Skeletal muscle cell (primary cell): ENCODE data around the gene SPARC.
"Not testable (repeated sequence)": the region's sequence is repeated elsewhere in the genome, so short reads cannot be mapped to it uniquely, and the experiment has no call there.

Experiments used
- DNase-seq: peaks from one replicate; pipeline ENCODE4 v3.0.0-alpha.2; 2010; ENCODE audit warnings: low read depth
- H3K4me3 ChIP-seq: 2 replicates; pipeline ENCODE4 v1.5.1; 2011; ENCODE audit warnings: low read depth, mild to moderate bottlenecking, control low read depth, low read length, moderate library complexity

The SPARC gene, protein sequence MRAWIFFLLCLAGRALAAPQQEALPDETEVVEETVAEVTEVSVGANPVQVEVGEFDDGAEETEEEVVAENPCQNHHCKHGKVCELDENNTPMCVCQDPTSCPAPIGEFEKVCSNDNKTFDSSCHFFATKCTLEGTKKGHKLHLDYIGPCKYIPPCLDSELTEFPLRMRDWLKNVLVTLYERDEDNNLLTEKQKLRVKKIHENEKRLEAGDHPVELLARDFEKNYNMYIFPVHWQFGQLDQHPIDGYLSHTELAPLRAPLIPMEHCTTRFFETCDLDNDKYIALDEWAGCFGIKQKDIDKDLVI

DNA sequence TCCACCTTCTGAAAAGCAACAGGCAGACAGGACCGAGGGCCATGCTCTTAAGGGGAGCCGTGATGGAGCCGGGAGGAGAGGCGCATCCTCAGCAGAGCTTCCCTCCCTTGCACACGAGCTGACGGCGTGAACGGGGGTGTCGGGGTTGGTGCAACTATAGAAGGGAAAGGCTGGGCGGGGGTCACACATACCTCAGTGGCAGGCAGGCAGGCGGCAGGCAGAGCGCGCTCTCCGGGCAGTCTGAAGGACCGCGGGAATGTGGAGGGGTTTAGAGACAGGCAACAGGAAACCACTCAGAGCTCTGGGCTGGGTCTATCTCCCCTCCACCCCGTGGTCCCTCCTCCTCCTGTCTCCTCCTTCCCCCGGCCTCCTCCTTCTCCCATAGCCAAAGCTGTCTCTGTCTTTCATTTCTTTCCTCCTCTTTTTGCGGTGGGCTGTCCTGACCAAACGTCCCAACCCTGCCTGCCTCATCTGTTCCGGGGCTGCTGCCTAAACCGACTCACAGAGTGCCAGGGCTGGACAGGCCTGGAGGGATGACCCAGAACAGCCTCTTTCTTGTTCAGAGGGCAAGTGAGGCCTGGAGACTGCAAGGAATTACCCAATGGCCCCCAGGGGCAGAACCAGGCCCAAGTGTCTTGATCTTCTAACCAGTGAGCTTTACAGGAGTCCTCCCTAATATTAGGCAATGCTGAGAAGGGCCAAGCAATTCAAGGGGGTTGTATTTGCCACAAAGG is at the start of gene SPARC:
Gene SPARC, minus strand, starts transcription at position 242 of the 734 bp plus-strand sequence. CDS start 10,727 bp downstream, outside the sequence.
- peak; percentile 95 for DNase-seq
- peak within 1 kb of the TSS; percentile 73 for H3K4me3 ChIP-seq

DNA sequence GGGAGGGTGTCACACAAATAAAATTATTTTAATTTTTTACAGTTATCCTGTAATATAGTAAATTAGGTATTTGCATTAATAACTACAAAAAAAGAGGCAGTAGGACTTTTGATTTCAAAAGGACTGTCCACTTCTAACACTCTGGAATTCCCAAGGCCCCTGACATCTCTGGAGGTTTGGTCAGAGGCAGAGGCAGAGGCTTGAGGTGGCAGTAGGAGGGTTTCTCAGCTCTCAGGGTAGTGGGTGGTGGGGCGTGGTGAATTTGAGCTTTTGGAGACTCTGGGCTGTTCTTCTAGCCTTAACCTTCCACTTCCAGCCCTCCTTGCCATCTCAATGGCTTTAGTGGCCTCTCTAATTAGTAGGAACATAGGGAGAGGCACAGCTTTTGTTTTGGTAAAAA is 48.9 kb upstream of the SPARC start:
- DNase-seq, result no peak
- H3K4me3 ChIP-seq, result no peak overlapping the region

GRCh38 chr5:151734064-151734408 is 47.3 kb upstream of the SPARC start:
- no peak for DNase-seq
- H3K4me3 ChIP-seq, result no peak overlapping the region

- DNase-seq, result peak; percentile 60
- H3K4me3 ChIP-seq, result no peak overlapping the region
Observed at GRCh38 chr5:151733358-151734063, 46.8 kb upstream of the SPARC start.

DNA sequence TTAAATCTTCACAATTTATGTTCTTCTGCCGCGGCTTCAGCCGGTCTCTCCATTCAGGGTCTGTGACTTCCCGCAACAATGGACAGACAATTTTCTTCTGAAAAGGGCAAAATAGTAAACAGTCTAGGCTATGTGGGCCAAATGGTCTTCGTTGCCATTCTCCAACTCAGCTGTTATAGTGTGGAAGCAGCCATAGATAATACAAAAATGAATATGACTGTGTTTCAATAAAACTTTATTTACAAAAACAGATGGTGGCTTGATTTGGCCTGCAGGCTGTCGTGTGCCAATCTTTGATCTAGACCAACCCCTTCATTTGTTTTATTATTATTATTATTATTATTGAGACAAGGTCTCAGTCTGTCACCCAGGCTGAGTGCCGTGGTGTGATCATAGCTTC is 43.7 kb upstream of the SPARC start:
- H3K4me3 ChIP-seq, result no peak overlapping the region
- no peak for DNase-seq

DNA sequence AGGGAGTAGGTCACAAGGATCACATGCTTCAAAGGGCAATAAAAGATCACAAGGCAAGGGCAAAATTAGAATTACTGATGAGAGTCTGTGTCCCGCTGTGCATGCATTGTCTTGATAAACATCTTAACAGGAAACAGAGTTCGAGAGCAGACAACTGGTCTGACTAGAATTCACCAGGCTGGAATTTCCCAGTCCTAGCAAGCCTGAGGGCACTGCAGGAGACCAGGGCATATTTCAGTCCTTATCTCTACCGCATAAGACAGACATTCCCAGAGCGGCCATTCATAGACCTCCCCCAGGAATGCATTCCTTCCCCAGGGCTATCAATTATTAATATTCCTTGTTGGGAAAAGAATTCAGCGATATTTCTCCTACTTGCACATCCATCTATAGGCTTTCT is 42.9 kb upstream of the SPARC start:
- not testable (repeated sequence) for DNase-seq, H3K4me3 ChIP-seq

GRCh38 chr5:151724360-151724759 is 37.6 kb upstream of the SPARC start:
- no peak for DNase-seq
- H3K4me3 ChIP-seq, result no peak overlapping the region

- no peak overlapping the region for H3K4me3 ChIP-seq
- DNase-seq, result no peak
Observed at GRCh38 chr5:151722546-151722945, 35.8 kb upstream of the SPARC start.

DNA sequence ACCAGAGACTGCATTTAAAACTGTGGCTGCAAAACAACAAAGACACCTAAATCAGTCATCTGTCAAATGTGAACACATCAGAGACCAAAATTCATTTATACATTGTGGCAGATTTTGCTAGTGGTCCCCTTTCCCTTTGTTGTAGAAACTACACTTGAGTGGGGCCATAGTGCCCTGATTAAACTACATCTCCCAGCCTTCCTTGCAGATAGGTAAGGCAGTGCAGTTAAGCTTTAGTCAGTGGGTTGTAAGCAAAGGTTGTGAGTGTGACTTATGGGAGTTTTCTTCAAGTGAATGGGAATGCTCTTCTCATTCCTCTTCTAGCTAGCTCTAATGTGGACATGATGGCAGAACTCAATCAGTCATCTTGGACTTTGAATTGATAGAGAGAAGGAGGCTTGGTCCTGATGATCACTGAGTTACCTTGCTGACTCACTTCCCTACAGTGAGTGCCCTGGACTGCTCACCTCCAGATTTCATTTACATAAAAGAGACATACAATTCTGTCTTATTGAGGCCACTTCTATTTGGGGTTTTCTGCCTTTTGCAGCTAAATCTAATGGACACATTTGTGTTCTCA is 35.2 kb upstream of the SPARC start:
- H3K4me3 ChIP-seq, result no peak overlapping the region
- DNase-seq, result no peak

- H3K4me3 ChIP-seq, result no peak overlapping the region
- DNase-seq, result no peak
Observed at GRCh38 chr5:151721087-151721646, 34.5 kb upstream of the SPARC start.

DNA sequence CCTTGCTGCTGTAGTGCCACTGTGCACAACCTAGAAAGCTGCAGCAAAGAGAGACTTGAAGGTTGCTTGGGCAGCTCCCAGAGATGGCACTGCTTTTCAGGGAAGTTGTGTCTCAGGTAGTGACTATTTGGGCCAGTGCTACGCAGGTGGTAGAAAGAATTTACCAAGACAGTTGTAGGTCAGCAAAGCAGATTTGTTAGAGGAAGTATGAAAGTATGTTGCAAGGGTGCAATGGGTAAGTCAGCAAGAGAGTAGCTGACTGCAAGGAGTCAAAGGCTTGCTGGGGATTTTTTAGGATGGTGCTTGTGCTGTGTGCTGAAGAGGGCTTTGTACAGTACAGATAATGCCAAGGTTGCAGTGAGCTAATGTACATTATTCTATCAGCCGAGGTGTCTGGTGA is 33.5 kb upstream of the SPARC start:
- DNase-seq, result no peak
- H3K4me3 ChIP-seq, result no peak overlapping the region

DNA sequence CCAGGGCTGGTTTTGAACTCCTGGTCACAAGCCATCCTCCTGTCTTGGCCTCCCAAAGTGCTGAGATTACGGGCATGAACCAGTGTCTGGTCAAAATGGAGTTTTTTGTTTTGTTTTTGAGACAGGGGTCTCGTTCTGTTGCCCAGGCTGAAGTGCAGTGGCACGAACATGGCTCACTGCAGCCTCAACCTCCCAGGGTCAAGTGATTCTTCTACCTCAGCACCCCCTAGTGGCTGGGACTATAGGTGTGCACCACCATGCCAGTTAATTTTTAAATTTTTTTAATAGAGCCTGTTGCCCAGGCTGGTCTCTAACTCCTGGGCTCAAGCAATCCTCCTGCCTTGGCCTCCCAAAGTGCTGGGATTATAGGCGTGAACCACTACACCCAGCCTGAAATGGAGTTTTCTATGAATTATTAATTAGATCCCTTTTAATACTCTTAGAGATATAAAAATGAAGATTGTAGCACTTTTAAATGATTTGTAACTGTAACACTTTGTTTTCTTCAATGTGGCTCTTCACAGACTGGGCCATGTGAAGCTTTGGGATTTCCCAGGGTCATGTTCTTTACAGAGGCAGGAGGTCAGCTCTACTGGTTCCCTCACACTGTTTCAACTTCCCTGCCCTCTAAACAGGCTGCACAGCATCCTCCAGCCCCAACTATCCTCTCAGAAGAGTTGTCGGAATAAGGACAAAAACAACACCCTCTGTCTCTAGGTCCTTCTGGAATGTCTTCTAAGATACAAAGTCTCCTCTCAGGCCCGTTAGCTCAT is 32.7 kb upstream of the SPARC start:
- no peak for DNase-seq

GRCh38 chr5:151718646-151719045 is 31.9 kb upstream of the SPARC start:
- no peak for DNase-seq
- no peak overlapping the region for H3K4me3 ChIP-seq

More for the DNA sequence above, 32.7 kb upstream of the SPARC start:
- no peak overlapping the region for H3K4me3 ChIP-seq

DNA sequence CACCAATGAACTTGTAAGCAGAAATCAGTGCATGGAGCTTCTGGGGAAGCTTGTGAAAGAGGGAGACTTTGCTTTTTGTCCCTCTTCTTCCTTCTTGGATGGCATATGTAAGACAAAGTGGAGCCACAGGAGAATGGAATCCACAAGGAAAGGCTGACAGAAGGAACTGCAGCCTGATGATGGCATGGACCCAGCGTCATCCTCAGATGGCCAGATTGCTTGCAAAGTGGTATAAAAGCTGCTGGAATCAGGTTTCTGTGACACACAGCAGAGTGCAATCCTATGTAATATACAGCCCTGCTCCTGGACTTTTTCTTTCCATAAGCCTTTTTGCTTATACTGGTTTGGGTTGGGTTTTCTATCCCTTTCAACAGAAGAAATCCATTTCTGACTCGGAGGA is 31.4 kb upstream of the SPARC start:
- DNase-seq, result no peak
- H3K4me3 ChIP-seq, result no peak overlapping the region

GRCh38 chr5:151717416-151717815 is 30.7 kb upstream of the SPARC start:
- H3K4me3 ChIP-seq, result no peak overlapping the region
- DNase-seq, result no peak

- no peak for DNase-seq
- H3K4me3 ChIP-seq, result no peak overlapping the region
Observed at GRCh38 chr5:151709109-151709735, 22.5 kb upstream of the SPARC start.

DNA sequence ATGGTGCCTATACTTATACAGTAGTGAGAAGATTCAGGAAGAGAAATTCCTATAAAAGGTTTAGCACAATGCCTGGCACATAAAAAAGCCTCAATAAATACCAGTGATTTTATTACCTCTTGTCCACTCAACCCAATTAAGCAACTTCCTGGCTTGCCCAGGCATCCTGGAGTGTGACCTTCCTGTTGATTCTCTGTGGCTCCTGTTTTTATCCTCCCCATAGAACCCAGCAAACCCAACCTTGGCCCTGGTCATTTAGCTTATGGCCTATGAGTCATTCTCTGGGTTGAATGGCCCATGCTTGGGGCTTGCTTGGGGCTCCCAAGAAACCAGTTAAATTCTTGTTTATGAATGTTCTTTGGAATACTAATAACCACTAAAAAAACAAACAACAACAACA is 21.4 kb upstream of the SPARC start:
- DNase-seq, result no peak
- H3K4me3 ChIP-seq, result no peak overlapping the region

- H3K4me3 ChIP-seq, result no peak overlapping the region
- DNase-seq, result no peak
Observed at GRCh38 chr5:151707567-151707966, 20.9 kb upstream of the SPARC start.

- DNase-seq, result no peak
- no peak overlapping the region for H3K4me3 ChIP-seq
Observed at GRCh38 chr5:151706906-151707305, 20.2 kb upstream of the SPARC start.
